Activated gamma-delta T cell (primary cell): ENCODE measurements around the gene E2F8.

Experiments
- DNase-seq: peaks from one replicate; lab custom pipeline; 2025; lab: John Stamatoyannopoulos, UW

Gene E2F8

DNA sequence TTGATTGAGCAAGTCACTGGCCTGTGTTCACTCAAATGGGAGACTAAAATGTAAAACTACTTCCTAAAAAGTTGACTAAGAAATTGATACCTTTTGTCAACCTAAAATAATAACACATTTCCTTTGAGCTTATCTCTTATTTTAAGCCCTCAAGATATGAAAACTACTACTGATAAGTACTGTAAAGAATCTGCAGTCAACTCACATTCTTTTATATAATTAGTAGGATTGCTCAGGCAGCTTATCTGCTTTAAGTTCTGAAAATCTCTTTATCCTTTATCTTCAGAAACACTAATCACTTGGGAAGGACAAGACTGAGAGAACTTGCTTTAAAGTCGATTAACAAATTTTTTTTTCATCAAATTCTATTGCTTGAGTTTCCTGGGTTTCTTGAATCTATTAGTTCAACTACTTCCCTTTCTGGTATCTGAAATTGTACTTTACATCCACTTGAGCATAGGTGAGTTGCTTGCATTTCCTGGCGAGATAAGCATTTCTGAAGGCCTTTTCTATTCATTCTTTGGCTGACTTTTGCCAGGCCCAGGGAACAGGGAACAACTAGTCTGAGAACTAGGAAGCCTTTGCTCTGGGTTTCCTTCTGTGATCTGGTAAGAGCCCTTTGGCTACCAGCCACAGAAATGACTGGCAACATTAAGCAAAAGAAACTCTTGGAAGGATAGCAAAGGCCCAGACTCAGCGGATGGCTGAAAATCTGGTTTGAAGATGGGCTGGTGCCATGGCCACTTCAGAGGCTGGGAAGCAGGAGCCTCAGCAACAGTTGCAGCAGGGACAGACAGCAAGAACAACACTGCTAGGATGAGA lies 19.6 kb downstream of the E2F8 start:
- no peak for DNase-seq

DNA sequence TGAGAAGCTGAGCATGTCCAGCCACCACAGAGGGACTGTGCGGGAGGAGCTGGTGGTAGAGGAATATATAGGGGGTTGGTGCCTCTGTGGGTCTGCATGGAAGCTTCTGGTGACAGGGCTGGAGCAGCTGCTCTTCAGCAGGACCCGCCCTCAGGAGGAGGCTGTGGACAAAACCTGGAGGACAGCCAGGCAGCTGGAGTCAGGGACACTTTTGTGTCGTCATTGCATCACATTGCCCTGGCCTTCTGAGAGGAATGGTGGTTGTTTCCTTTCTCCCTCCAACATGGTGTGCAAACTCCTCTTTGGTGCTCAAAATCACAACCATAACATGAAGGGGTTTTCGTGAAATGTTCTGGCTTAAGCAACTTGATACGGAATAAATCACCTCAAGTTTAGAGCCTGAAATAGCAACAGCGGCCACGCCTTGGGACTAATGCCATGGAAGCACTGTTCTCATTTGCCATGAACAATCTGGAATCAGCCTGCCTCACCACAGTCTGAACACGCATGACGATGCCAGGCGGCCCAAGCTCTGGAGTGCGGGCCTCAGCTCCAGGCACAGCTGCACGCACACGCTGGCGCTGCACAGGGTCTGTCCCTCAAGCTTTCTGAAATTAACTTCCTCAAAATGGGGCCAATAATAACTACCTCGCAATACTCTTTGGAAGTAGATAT lies 21.8 kb downstream of the E2F8 start:
- DNase-seq, result no peak

DNA sequence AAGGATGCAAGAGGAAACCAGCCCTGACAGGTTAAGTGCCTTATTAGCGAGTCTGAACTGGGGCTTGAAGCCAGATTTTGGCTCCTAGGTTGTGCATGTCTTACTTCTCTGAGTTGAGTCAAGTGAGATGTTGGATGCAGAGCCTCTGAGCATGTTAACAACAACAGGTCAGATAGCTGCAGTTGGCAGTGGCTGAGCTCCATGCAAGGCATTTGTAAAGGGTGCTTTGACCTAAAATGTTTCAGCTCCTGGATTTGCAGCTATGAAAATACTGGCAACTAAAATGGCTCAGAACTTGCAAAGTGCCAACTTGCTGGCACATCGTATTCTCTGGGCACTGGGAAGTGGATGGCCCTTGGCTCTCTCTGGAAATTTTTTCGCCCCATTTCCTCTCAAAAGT lies 22.5 kb downstream of the E2F8 start:
- no peak for DNase-seq

DNA sequence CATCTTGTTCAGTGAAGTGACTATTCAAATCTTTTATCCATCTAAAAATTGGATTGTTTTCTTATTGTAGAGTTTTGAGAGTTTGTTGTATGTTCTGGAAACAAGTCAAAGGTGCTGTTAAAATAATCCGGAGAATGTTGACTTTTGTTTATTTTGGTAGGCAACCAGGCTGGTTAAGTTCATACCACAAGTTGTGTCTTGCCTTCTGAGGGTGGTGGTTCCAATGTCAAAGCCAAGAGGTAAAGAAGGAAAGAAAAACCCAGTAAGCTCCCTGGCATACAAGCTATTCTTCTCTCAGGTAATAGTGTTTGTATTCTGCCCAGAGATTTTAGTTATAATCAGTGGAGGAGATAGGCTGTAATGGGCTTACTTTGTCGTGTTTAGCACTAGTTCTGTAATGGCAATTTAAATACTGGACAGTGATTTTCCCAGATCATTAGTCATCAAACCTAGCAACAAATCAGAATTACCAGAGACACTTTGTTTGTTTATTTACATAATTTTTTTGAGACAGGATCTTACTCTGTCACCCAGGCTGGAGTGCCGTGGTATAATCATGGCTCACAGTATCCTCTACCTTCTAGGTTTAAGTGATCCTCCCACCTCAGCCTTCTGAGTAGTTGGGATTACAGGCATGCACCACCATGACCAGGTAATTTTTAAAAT lies 23.9 kb downstream of the E2F8 start:
- no peak for DNase-seq

DNA sequence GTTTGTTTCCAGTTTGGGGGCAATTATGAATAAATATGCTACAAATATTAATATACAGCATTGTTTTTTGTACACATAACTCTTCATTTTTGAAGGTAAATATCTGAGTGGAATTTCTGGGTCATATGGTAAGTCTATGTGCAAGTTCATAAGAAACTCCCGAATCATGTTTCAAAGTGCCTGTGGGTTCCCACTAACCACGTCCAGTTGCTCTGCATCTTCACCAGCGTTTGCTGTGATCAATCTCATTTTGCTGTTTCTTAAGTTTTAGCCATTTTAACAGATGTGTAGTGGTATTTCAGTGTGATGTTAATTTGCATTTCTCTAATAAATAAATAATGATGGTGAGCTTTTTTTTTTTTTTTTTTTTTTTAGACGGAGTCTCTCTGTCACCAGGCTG lies 24.7 kb downstream of the E2F8 start:
- DNase-seq, result no peak

DNA sequence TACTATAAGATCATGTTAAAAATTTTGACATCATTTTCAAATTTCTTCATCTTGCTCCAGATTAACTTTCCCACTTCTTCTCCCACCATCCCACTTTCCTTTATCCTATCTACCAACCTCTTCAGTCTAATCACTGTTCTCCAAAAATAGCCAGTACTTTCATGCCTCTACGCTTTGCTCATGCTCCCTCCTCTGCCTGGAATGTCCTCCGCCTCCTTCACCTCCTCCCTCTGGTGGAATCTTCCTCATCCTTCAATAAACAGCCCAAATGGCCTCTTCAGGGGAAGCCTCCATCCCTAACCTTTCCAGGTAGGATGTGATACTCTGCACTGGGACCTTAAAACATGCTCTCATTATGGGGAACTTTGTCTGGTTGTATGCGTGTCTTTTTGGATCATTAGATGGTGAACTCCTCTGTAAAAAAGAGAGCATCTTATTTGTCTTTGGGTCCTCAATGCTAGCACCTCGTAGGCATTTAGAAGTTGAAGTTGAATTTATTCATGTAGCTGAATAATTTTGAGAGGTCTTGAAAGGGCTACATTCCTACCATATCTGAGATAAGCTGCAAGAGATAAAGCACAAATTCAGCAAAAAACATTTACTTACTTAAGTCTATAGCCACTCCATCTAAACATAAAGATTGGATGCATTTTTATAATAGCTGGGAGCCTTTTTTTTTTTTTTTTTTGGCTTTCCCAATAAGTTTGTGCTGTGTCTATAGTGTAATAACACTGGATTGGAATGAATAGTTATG lies 31.0 kb downstream of the E2F8 start:
- DNase-seq, result no peak

DNA sequence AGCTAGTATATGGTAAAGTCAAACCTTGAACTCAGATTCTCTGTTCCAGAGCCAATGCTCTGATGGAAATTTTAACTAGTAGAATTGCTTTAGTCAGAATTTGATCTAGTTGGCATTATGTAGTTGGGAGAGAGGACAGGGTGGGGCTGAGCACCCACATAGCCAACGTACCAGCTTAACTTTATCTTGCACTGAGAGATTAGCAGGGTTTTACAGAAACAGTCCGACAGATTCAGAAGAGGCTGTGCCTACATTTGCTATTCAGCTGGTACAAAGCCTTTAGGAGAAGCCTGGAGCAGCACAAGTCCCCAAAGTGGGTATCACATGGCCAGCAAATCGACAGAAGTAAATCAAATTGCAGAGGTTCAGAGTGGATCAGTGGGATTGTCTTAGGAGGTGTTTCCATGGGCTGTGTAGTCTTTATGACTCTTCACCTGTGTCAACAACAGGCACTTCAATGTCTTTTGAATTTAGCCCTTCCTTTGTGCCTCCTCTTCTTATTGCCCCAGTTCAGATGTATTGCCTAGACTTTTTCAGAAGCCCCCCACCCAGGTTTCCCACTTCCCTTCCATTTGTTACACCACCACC lies 31.7 kb downstream of the E2F8 start:
- no peak for DNase-seq

DNA sequence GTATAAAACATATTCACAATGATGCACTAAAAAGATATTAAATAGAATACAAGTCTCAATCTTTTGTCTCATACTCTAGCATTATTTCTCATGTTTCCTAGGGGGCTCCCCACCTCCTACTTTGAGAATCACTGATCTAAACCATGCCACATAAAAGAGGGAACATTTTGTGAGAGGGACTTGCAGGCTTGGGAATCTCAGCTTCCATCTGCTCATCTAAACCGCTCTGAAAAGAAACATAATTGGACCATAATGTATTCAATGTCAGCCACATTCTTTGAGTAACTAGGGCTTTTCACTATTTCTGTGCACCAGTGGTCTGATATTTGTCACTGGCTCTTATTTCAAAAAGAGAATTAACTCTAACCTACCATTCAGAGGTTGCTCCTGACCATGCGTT lies 32.6 kb downstream of the E2F8 start:
- no peak for DNase-seq

DNA sequence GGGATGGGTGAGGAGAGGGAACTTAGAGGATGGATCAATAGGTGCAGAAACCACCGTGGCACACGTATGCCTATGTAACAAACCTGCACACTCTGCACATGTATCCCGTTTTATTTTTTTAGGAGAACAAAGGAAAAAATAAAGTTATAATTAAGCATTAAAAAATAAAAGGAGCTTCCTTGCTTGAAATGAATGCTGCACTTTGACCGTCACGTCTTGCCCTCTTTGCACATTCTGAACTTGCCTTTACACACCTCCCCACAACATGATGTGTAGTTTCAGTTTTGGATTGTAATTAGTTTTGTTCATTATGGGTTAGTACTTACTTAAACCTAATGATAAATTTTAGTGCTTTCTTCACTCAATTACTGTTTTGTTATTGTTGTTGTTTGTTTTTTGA lies 35.9 kb downstream of the E2F8 start:
- DNase-seq, result no peak

DNA sequence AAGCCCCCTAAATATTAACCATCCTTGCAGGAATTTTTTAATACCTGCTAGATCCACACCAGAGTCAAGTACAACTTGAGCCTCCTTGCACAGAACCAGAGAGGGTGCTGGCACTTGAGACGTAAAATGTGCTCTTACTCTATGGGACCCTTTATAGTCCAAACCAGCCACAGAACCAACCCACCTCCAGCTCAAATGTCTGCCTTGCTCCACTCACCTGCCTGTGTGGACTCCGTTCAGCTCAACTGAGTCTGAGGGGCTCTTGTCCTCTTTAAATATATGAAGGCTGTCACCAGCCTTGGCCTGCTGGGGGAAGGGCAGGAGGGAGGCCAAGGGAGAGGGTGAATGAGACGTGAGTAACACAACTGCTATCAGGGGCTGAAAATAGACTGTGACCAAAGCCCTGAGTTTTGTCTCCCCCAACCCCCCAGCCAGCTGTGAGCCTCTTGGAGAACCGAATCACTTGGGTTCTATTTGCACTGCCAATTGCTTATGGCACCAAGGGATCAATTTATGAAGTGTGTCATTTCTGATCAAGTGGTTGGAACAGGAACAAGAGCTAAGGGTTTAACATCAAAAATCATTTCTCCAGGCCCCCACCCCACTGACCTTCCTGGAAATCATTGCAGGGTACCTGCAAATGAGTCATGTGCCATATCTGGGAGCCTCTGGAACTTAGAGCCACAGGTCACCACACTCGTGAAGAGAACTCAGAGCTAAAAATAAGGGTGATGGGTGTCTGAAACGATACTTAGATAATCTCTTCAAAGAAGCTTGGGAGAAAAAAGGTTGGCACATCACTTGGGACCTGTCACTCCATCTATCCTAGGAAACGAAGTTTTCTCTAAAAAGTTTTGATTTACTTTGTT lies 38.8 kb downstream of the E2F8 start, which contains the start of gene CSRP3:
Gene CSRP3, minus strand, starts transcription at position 247 of the 869 bp plus-strand sequence. CDS start 9,535 bp downstream, outside the sequence.
- DNase-seq, result no peak

DNA sequence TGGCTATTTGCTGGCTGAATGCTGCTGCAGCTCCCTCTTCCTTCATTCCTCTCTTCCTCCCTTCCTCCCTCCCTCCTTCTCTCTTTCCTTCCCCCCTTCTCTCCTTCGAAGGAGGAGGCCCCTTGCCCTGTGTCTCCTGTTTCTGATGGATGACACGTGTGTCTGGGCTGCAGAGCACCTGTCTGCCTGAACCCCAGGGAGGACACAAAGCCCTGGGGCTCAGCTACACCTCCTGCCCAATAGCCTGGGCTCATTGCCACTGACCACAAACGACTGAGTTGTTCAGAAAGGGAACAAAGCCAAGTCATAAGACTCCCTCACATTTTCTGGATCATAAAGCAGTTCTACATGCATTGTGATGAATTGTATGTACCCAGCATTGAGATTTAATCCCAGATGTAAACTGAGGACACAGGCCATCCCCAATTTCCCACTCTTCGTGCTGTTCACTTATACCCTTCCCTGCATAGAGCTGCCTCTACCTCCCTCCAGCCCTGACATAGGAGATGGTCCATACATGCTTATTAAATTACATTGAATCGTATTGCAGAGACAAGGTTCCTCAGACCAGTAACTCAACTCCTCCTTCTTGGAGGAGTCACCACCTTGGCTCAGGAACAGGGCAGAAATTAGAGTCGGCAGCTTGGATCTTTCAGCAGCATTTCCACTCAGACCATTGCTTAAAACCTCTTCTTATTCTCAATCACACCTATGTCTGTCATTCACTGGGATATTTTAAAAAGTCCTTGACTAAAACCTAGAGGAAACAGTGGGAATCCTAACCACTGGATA lies 40.1 kb downstream of the E2F8 start:
- no peak for DNase-seq

DNA sequence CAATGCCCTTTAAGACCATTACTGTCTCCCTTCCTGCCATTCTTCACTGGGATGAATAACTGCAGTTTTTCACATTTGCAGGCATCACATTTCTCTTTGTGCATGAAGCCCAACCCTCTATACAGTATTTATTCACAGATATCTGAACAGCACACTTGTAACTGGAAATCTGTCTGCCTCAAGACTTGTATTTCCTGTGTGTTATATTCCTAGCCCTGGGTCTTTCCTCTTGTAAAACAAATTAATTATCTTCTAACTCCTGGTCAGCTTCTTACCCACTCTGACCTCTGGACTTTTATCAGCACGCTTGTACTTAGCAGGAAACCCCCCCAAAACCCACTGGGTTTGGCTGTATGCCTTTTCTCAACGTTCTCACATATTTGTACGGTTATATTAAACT lies 41.0 kb downstream of the E2F8 start:
- no peak for DNase-seq

DNA sequence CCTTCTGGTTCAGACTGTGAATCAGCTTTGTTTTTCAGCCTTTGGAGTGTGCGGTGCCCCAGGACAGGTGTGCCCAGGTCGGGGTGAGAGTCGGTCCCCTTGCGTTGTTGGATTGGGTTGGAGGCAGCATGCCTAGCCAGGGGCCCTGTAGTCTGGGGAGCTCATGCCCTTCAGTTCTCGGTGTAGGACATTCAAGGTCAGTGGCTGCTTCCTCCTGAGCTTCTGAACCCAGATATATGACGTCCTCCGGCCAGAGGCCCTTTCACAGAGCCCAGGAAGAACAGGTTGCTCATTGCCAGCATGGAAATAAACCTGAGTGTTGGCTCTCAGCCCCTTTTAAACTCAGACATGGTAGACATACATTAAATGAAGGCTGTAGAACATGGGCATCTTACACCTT lies 41.7 kb downstream of the E2F8 start:
- DNase-seq, result no peak

DNA sequence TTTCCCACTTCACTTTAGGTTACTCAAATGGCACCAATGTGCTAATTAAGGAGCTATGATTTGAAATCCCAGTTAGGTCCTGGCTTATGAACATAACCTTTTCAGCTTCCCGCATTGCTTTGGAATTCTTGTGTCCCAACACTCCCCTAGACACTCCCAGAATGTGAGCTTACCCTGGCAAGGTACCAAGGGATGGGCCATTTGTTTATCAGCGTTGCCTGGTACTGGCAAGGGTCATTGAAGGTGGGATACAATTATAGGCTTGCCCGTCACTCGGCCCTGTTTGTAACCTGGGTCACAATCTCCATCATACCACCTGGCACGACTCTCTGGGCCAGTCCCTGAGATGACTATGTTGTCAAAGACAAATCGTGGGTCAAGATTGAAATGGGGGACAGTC lies 44.3 kb downstream of the E2F8 start:
- no peak for DNase-seq

DNA sequence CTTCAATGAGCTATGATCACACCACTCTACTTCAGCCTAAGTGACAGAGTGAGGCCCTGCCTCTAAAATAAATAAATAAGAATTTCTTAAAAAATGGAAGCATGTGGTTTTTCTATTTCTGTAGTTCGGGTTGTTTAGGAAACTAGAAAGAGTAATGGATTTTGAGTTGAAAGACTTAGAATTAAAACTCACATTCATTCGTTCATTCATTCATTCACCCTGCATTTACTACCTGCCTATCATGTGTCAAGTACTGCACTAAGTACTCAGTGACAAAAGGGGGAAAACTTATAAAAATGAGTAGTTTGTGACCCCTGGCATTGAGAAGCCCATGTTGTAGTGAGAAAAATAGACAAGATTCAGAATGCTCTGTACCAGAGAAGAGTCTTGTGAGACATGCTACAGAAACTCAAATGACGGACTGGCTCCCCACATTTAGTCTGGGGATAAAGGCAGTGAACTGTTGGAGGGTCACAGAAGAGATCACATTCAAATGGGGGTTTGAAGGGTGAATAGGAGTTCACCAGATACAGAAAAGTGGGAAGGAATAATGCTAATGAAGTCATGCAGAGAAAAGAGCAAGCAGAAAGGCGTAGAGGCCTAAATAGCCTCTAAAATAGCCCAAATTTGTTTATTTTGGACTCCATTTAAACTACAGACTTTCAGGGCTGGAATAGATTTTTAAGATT lies 46.0 kb downstream of the E2F8 start:
- DNase-seq, result no peak

DNA sequence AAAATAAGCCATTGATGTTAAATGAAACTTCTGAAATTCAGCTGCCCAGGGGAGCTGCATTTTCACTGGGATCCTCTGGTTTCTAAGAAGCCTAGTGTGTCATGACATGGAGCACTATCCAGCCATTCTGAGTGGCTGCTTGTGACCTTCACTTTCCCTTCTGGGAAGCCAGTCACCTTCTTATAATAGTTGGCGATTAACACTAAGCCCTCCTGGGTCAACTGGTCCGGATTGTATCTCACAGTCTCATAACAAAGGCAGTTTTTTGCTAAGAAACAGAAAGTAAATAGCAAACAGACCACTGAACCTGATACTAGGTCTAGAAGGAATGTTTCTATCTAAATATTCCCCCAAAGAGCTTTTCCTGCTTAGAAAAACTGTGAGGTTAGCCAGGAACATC lies 46.8 kb downstream of the E2F8 start:
- no peak for DNase-seq

DNA sequence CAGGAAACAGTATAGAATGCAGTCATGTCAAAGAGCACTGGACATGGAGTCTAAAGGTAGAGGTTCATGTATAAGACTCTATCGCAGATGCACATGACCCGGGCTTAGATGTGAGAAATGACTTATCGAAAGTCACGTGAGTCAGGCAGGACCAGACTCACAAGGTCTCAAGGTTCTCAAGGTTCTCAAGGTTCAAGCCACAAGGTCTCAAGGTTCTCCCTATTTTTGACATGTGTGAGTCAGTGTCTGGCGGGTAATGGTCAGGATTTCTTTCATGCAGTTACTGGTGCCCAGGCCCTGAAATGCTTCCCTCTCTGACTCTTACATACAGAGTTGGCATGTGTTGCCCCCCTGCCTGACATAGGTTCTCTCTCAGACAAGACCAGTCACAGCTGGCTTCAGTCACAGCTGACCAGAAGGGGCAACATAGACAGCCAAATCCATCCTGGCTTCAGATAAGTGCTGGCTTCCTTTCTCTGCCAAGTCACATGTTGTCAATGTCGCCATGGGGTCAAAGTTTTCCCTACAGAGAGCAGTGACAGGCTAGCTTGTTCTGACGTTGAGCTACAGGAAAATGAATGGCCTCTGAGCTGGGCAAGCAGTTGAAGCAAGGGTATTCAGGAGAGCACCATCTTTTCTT lies 49.1 kb downstream of the E2F8 start:
- no peak for DNase-seq

DNA sequence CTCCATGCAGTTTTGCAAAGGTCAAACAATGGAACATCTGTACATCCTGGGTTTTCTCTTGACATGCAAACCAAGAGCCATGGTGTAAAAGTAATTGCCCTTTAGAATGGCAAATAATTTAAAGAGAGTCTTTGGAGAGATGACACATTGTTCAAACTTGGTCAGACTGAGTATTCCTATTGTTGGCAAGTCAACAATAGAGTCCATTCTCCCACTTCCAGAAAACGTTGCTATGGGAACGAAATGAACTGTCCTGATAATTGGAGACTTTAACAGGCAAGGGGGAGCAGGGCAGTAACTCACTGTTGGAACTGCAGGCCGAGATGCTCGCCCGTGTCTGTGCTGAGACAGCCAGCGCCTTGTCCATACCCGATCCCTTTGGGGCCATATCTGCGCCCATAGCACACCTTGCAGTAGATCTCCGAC lies 52.9 kb downstream of the E2F8 start:
- no peak for DNase-seq
